ENCODE measurements around the gene VPS26C.
"Not testable (repeated sequence)": the region's sequence is repeated elsewhere in the genome, so short reads cannot be mapped to it uniquely, and the experiment has no call there.

VPS26C gene

DNA sequence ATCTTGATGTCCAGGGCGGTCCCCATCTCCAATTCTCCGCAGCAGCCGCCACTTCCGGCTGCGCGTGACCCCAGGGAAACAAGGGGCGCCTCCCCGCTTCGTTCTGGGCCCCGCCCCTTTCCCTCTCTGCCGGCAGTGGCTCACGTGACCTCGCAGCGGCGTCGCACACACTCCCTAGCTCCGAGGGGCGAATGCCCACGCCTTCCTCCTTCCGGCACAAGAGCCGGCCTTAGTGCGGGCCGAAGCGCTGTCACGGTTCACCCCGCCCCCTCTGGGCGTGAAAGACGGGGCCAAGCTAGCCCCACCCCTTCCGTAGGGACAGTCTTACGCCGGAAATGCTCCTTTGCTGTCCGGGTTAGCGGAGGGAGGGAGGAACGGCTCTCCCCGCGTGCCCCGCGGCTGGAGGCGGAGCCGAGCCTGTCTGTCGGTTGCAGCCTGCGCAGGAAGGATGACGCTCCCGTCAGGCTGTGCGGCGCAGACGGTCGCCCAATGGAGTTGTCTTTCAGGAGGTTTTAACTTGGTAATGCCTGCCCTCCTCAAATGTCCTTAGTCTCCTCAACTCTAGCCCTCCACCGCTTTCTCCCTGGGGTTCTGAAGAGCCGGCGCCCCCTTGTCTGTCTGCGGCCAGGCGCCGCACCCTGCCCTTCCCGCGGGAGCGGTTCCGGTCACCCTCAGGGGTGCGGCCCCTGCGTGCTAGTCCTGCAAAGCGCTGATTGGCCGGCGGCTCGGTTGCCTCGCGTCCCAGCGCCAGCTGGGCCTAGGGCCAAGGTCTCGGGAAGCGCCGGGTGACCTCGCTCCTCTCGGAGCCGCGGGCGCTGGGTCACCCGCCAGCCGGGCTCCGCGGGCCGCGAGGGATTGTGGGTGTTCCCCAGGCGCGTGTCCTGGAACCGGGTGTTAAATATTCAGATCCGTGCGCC, at the start of gene VPS26C:
VPS26C (minus strand) TSS at position 66 of the 917 bp plus-strand sequence; CDS start at position 26, 40 bp downstream.
- H3K4me3 ChIP-seq (ENCODE audit: low read depth, low read length) = peak within 1 kb of the TSS; percentile 81
- no peak for TF ChIP-seq CTCF (IDR thresholded peaks at IDR 0.05; ENCODE audit: borderline replicate concordance, insufficient read depth, low read depth, low read length)

DNA sequence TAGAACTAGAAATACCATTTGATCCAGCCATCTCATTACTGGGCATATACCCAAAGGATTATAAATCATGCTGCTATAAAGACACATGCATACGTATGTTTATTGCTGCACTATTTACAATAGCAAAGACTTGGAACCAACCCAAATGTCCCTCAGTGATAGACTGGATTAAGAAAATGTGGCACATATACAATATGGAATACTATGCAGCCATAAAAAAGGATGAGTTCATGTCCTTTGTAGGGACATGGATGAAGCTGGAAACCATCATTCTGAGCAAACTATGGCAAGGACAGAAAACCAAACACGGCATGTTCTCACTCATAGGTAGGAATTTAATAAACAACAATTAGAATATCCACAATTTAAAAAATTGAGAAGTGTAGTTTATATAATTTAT, 48.9 kb upstream of the VPS26C start:
- H3K4me3 ChIP-seq (ENCODE audit: low read depth, low read length) = not testable (repeated sequence)

DNA sequence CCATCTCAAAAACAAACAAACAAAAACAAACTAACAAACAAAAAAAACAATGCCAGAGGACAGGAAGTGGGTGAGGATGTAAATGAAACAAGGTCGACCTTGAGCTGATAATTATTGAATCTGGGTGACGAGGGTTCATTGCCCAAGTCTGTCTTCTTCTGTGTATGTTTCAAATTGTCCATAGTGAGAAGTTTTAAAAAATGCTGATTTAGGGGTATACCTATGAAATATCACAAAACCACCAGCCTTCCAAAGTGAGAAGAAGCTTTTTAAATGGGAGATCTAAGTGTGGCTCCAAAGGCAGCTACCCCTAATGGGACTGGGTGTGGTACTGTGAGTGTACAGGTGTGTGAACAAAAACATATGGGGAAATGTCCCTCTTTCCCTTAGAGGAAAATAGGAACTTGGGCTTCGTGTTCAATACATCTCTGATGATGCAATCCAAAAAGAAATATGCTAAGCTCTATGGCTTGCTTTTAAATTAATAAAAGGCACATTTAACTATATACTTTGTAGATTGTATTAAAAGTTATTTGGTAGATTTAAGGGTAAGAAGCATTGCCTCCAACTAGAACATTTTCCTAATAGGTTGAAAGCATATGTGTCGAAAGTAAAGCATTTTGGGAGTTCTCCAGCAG, 33.1 kb upstream of the VPS26C start:
- no peak overlapping the region for H3K4me3 ChIP-seq (ENCODE audit: low read depth, low read length)
- no peak for TF ChIP-seq CTCF (IDR thresholded peaks at IDR 0.05; ENCODE audit: borderline replicate concordance, insufficient read depth, low read depth, low read length)

- TF ChIP-seq CTCF (IDR thresholded peaks at IDR 0.05; ENCODE audit: borderline replicate concordance, insufficient read depth, low read depth, low read length) = no peak
Observed at GRCh38 chr21:37297364-37297763, 30.2 kb upstream of the VPS26C start.

GRCh38 chr21:37294679-37295078, 27.5 kb upstream of the VPS26C start:
- H3K4me3 ChIP-seq (ENCODE audit: low read depth, low read length) = no peak overlapping the region
- TF ChIP-seq CTCF (IDR thresholded peaks at IDR 0.05; ENCODE audit: borderline replicate concordance, insufficient read depth, low read depth, low read length) = no peak

More at GRCh38 chr21:37297364-37297763, 30.2 kb upstream of the VPS26C start:
- no peak overlapping the region for H3K4me3 ChIP-seq (ENCODE audit: low read depth, low read length)

DNA sequence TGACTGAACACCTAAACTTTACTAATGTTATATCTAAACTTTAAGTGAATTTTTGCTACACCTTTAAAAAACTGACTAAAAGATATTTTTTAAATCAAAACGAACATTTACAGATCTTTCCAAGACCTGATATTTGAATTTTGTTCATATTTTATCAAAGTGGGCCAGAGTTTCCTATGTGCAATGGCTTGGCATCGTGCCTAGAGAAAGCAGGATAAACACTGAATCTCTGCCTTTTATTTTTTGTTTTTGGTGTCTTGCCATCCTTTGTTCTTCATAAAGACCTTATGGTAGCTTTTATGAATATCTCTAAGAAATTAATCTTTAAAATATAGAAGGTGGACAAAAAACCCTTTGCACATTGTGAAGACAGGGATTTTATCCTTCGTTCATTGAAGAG, 25.8 kb upstream of the VPS26C start:
- TF ChIP-seq CTCF (IDR thresholded peaks at IDR 0.05; ENCODE audit: borderline replicate concordance, insufficient read depth, low read depth, low read length) = no peak
- no peak overlapping the region for H3K4me3 ChIP-seq (ENCODE audit: low read depth, low read length)

- no peak overlapping the region for H3K4me3 ChIP-seq (ENCODE audit: low read depth, low read length)
- no peak for TF ChIP-seq CTCF (IDR thresholded peaks at IDR 0.05; ENCODE audit: borderline replicate concordance, insufficient read depth, low read depth, low read length)
Observed at GRCh38 chr21:37292041-37292440, 24.9 kb upstream of the VPS26C start.

DNA sequence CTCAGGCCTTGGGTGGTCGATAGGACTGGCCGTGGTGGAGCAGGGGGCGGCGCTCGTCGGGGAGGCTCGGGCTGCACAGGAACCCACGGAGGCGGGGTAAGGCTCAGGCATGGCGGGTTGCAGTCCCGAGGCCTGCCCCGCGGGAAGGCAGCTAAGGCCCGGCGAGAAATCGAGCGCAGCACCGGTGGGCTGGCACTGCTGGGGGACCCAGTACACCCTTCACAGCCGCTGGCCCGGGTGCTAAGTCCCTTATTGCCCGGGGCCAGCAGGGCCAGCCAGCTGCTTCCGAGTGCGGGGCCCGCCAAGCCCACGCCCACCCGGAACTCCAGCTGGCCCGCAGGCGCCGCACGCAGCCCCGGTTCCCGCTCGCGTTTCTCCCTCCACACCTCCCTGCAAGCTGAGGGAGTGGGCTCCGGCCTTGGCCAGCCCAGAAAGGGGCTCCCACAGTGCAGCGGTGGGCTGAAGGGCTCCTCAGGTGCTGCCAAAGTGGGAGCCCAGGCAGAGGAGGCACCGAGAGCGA, 16.1 kb upstream of the VPS26C start:
- not testable (repeated sequence) for H3K4me3 ChIP-seq (ENCODE audit: low read depth, low read length)

DNA sequence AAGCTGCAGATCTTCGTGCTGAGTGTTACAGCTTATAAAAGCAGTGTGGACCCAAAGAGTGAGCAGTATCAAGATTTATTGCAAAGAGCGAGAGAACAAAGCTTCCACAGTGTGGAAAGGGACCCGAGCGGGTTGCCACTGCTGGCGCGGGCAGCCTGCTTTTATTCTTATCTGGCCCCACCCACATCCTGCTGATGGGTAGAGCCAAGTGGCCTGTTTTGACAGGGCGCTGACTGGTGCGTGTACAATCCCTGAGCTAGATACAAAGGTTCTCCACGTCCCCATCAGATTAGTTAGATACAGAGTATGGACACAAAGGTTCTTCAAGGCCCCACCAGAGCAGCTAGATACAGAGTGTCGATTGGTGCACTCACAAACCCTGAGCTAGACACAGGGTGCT, 15.5 kb upstream of the VPS26C start:
- H3K4me3 ChIP-seq (ENCODE audit: low read depth, low read length) = not testable (repeated sequence)
